Ishikawa (cell line): ENCODE results near the gene PCDH9.

Source experiments
- CEBPB ChIP-seq: IDR thresholded peaks from 2 replicates; pipeline ENCODE4 v1.6.1; 2012
- CREB1 ChIP-seq: IDR thresholded peaks from 2 replicates; pipeline ENCODE4 v1.6.1; 2012; ENCODE audit warnings: low read depth
- EGR1 ChIP-seq: IDR thresholded peaks from 2 replicates; pipeline ENCODE4 v1.6.1; 2012
- EP300 ChIP-seq: IDR thresholded peaks from 2 replicates; pipeline ENCODE4 v1.6.1; 2012; ENCODE audit warnings: borderline replicate concordance
- FOXM1 ChIP-seq: IDR thresholded peaks from 2 replicates; pipeline ENCODE4 v1.6.1; 2012; ENCODE audit warnings: low read depth, borderline replicate concordance
- MAX ChIP-seq: IDR thresholded peaks from 2 replicates; pipeline ENCODE4 v1.6.1; 2012
- NFIC ChIP-seq: IDR thresholded peaks from 2 replicates; pipeline ENCODE4 v1.6.1; 2012
- RAD21 ChIP-seq: IDR thresholded peaks from 2 replicates; pipeline ENCODE4 v1.6.1; 2012; ENCODE audit warnings: low read depth
- REST ChIP-seq: IDR thresholded peaks from 2 replicates; pipeline ENCODE4 v1.6.1; 2012; ENCODE audit warnings: low read depth, mild to moderate bottlenecking
- TAF1 ChIP-seq: IDR thresholded peaks from 2 replicates; pipeline ENCODE4 v1.6.1; 2012; ENCODE audit warnings: low read depth, mild to moderate bottlenecking
- TCF12 ChIP-seq: IDR thresholded peaks from 2 replicates; pipeline ENCODE4 v1.6.1; 2012; ENCODE audit warnings: low read depth
- TEAD4 ChIP-seq: IDR thresholded peaks from 2 replicates; pipeline ENCODE4 v1.6.1; 2012
- USF1 ChIP-seq: IDR thresholded peaks from 2 replicates; pipeline ENCODE4 v1.6.1; 2012
- YY1 ChIP-seq: IDR thresholded peaks from 2 replicates; pipeline ENCODE4 v1.6.1; 2012; ENCODE audit warnings: low read depth
- ZBTB7A ChIP-seq: IDR thresholded peaks from 2 replicates; pipeline ENCODE4 v1.6.1; 2012; ENCODE audit warnings: low read depth

The PCDH9 gene

GRCh38 chr13:66640231-66640630 lies 589.9 kb downstream of the PCDH9 start:
- no peak for TF ChIP-seq CREB1
- TF ChIP-seq TAF1, result no peak
- no peak for TF ChIP-seq TCF12
- TF ChIP-seq USF1, result no peak
- TF ChIP-seq NFIC, result no peak
- no peak for TF ChIP-seq EGR1
- no peak for TF ChIP-seq FOXM1

- no peak for TF ChIP-seq MAX
- no peak for TF ChIP-seq USF1
- TF ChIP-seq ZBTB7A, result no peak
- TF ChIP-seq FOXM1, result no peak
- TF ChIP-seq TAF1, result no peak
- TF ChIP-seq CEBPB, result no peak
- no peak for TF ChIP-seq CREB1
- TF ChIP-seq EP300, result no peak
- no peak for TF ChIP-seq NFIC
Observed at GRCh38 chr13:66639044-66639443, 591.1 kb downstream of the PCDH9 start.

- TF ChIP-seq TCF12, result peak; percentile 43; the same call in 1 of the 2 replicates
- peak; percentile 73; the same call in 1 of the 2 replicates for TF ChIP-seq EP300
- TF ChIP-seq NFIC, result peak; percentile 39; the same call in 1 of the 2 replicates
- no peak for TF ChIP-seq YY1
- TF ChIP-seq RAD21, result no peak
- peak; percentile 87 for TF ChIP-seq TEAD4
- no peak for TF ChIP-seq ZBTB7A
- TF ChIP-seq EGR1, result no peak
- TF ChIP-seq FOXM1, result peak; percentile 63; the same call in 1 of the 2 replicates
- TF ChIP-seq MAX, result no peak; the same call in 1 of the 2 replicates
- TF ChIP-seq TAF1, result no peak
- TF ChIP-seq CREB1, result no peak
Observed at GRCh38 chr13:66635526-66635925, 594.6 kb downstream of the PCDH9 start.

GRCh38 chr13:66634384-66634783 lies 595.8 kb downstream of the PCDH9 start:
- TF ChIP-seq TCF12, result no peak

GRCh38 chr13:66627512-66627911 lies 602.6 kb downstream of the PCDH9 start:
- TF ChIP-seq YY1 (no peak), REST (no peak), EGR1 (no peak), NFIC (no peak), TEAD4 (no peak), CEBPB (no peak), RAD21 (no peak), FOXM1 (no peak), TAF1 (no peak)

GRCh38 chr13:66624302-66624701 lies 605.8 kb downstream of the PCDH9 start:
- TF ChIP-seq TAF1 (no peak), REST (no peak), EGR1 (no peak), TCF12 (no peak), MAX (no peak), CEBPB (no peak), YY1 (no peak), RAD21 (no peak), TEAD4 (no peak), EP300 (no peak)
